Pancreas (tissue), 10 donors: ENCODE measurements around the gene GLTP. TPM values are rescaled to one million over a fixed set of nuclear protein-coding genes. Genes with fewer than 3 reads are reported as not detected.

ENCODE experiments used
- ATAC-seq, 4 donors: fragments of 200-7000 bp; cut with Tn5 transposase; one replicate each; pipeline versions ENCODE4 v1.8.0 to v1.9.1; 2020; ENCODE audit warnings: mild to moderate bottlenecking in 4 of 4, moderate library complexity in 4 of 4
- DNase-seq, 6 donors: peaks; one replicate each; pipeline ENCODE4 v3.0.0-alpha.2; 2020
- FAIRE-seq: peaks from 2 replicates; lab custom pipeline; 2012; peaks lifted over from hg19 to GRCh38; lab: Jason Lieb, UNC
- H3K27ac ChIP-seq, 4 donors: fragments of 200-600 bp; sonication (generic); 1 replicate in 3 of 4; 2 replicates in 1 of 4; pipeline versions ENCODE4 v1.5.0 to v1.8.0; 2020
- H3K27me3 ChIP-seq, 4 donors: fragments of 200-600 bp; one replicate each; pipeline ENCODE4 v1.8.0; 2021
- H3K36me3 ChIP-seq, 3 donors: fragments of 200-600 bp; sonication (generic) in 1 of 3; one replicate each; pipeline versions ENCODE4 v1.5.0 to v1.8.0; 2020 to 2021
- H3K4me1 ChIP-seq, 3 donors: fragments of 200-600 bp; one replicate each; pipeline ENCODE4 v1.8.0; 2021
- H3K4me3 ChIP-seq, 4 donors: fragments of 200-600 bp; sonication (generic) in 2 of 4; one replicate each; pipeline versions ENCODE4 v1.5.0 to v1.8.0; 2020 to 2021
- H3K9me3 ChIP-seq, 4 donors: fragments of 200-600 bp; one replicate each; pipeline ENCODE4 v1.8.0; 2021
- CTCF ChIP-seq, 4 donors: fragments of 200-600 bp; sonication (generic) in 3 of 4; IDR thresholded peaks; one replicate each; pipeline versions ENCODE4 v1.5.0 to v1.8.0; 2021; ENCODE audit warnings: antibody characterized with exemption in 4 of 4
- WGBS, 2 donors: extraction: QIAGEN DNeasy Blood & Tissue Kit; methylation state at CpG; one replicate each; pipeline ENCODE4 v1.1.7; 2013; 5-methylcytosine and 5-hydroxymethylcytosine counted together
- intact Hi-C, 3 donors: fragments of 100-400 bp; cut with DNase I; formaldehyde crosslinking; loops; one replicate each; pipeline versions ENCODE4 v1.11.1 to v1.14.2; 2022
- polyA plus RNA-seq, 2 donors: library from polyadenylated mRNA; stranded (reverse); fragments of 200-250 nt; gene quantifications; one replicate each; pipeline ENCODE4 v1.2.3, GENCODE V29; 2013
- total RNA-seq, 6 donors: library from RNA; stranded (reverse); fragmentation: NEBNext Ultra II Directional in 4 of 6; extraction: Animal tissue kit (Norgen Biotek cat#: 25700) in 4 of 6; gene quantifications; one replicate each; pipeline versions ENCODE4 v1.2.1 to v1.2.4, GENCODE V29; 2021 to 2023
- donor health status: healthy with polysubstance abuse.
- donor health status: DM: no; HTN: no; CAD: no; lungs with moderate emphysema.
- donor health status: DM: no; HTN: no; CAD: no.
- donor health status: control.
- donor health status: control.
- donor health status: Bipolar disorder and iron deficiency.
- donor health status: DM: yes; HTN: yes; CAD: no.
- donor health status: DM: no; HTN: no; CAD: no.
- donor health status: DM: no; HTN: no; CAD: no.
- donor health status: DM: yes; HTN: yes; CAD: no.

Gene GLTP
- total and polyA plus RNA-seq, 8 donors = 14.7 to 24.9 (median 16.8) TPM

- 75 to 77% methylated on average over 19 of the region's 19 CpGs for WGBS, 2 donors
- H3K27me3 ChIP-seq = no peaks in the 10 kb centered on the region
- FAIRE-seq (no peak), DNase-seq (peak in 1 of 6 donors; percentile 56), ATAC-seq (peak in 3 of 4 donors; percentile 8 to 65 (median 65))
- no peaks in the 10 kb centered on the region for H3K9me3 ChIP-seq
- no peak overlapping the region for H3K4me3 ChIP-seq
- peak overlapping the region in 1 of 4 donors; percentile 36 for H3K27ac ChIP-seq
- H3K4me1 ChIP-seq = peaks cover 4 to 25% (median 7%) of the 10 kb centered on the region in 3 donors
- intact Hi-C loops = no loop called here
- H3K36me3 ChIP-seq = no peaks in the 10 kb centered on the region
- TF ChIP-seq CTCF (IDR thresholded peaks at IDR 0.05) = no peak
These were observed 52.5 kb downstream of the GLTP start for GRCh38 chr12:109827566-109828550.

GRCh38 chr12:109827080-109827479, 53.3 kb downstream of the GLTP start:
- intact Hi-C loops = no loop called here
- Histone ChIP-seq H3K36me3 (no peaks in the 10 kb centered on the region), H3K9me3 (no peaks in the 10 kb centered on the region), H3K4me1 (peaks cover 8 to 28% (median 15%) of the 10 kb centered on the region in 3 donors), H3K27ac (no peak overlapping the region), H3K4me3 (no peak overlapping the region), H3K27me3 (no peaks in the 10 kb centered on the region)
- TF ChIP-seq CTCF (IDR thresholded peaks at IDR 0.05) = no peak
- no peak for FAIRE-seq
- no peak for DNase-seq
- WGBS, 2 donors = 87 to 92% methylated on average over 3 of the region's 3 CpGs
- no peak for ATAC-seq

- TF ChIP-seq CTCF (IDR thresholded peaks at IDR 0.05) = no peak
- no peaks in the 10 kb centered on the region for H3K9me3 ChIP-seq
- 89 to 93% methylated on average over 8 of the region's 8 CpGs for WGBS, 2 donors
- ATAC-seq = no peak
- no peak overlapping the region for H3K4me3 ChIP-seq
- intact Hi-C loops = no loop called here
- no peak overlapping the region for H3K27ac ChIP-seq
- no peaks in the 10 kb centered on the region for H3K27me3 ChIP-seq
- peaks cover 5 to 15% (median 11%) of the 10 kb centered on the region in 3 donors for H3K4me1 ChIP-seq
- no peak for DNase-seq
- H3K36me3 ChIP-seq = no peaks in the 10 kb centered on the region
- no peak for FAIRE-seq
These were observed 55.6 kb downstream of the GLTP start for GRCh38 chr12:109824731-109825130.

GRCh38 chr12:109822951-109823411, 57.4 kb downstream of the GLTP start:
- DNase-seq = peak; percentile 73 to 91 (median 86)
- FAIRE-seq = no peak
- WGBS, 2 donors = 17 to 24% methylated on average over 15 of the region's 15 CpGs
- Histone ChIP-seq H3K4me1 (peaks cover 5 to 15% (median 11%) of the 10 kb centered on the region in 3 donors), H3K9me3 (no peaks in the 10 kb centered on the region), H3K4me3 (no peak overlapping the region), H3K36me3 (no peaks in the 10 kb centered on the region), H3K27me3 (no peaks in the 10 kb centered on the region), H3K27ac (peak overlapping the region; percentile 53 to 81 (median 68))
- intact Hi-C loops = no loop called here
- no peak for TF ChIP-seq CTCF (IDR thresholded peaks at IDR 0.05)
- ATAC-seq = peak; percentile 92 to 96 (median 95)
